Prostate gland (tissue), 2 donors: ENCODE results near the gene TMEM253.

Source experiments
- POLR2AphosphoS5 ChIP-seq: sonication (generic); formaldehyde crosslinking; IDR thresholded peaks from one replicate; pipeline ENCODE4 v1.6.1; 2017; ENCODE audit warnings: antibody characterized with exemption
- TF ChIP-seq, protein P1 (sequence below), 4 experiments: fragments of 200-600 bp in 2 of 4; fragments of 450-650 bp in 2 of 4; sonication (generic) in 2 of 4; IDR thresholded peaks; 1 replicate in 3 of 4; 2 replicates in 1 of 4; pipeline ENCODE4 v1.5.1; 2016 to 2019; ENCODE audit warnings: antibody characterized with exemption in 4 of 4, mild to moderate bottlenecking in 2 of 4, moderate library complexity in 2 of 4

DNA sequence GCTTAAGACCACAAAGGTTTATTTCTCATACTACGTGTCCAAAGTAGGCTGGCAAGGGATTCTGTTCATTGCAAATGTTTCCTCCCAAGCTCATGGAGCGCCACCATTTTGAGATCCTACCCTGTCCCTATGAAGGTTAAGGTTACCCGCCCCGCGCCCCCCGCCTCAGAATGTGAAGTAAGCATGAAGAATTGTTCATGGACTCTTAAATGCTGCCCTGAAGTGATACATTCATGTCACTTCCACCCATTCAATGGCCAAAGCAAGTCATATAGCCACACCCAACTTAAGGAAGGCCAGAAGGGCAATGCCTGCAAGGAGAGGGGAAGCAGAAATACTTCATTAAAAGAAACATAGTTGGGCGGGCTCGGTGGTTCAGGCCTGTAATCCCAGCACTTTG lies 4.2 kb downstream of the TMEM253 start:
- TF ChIP-seq, protein P1, sequence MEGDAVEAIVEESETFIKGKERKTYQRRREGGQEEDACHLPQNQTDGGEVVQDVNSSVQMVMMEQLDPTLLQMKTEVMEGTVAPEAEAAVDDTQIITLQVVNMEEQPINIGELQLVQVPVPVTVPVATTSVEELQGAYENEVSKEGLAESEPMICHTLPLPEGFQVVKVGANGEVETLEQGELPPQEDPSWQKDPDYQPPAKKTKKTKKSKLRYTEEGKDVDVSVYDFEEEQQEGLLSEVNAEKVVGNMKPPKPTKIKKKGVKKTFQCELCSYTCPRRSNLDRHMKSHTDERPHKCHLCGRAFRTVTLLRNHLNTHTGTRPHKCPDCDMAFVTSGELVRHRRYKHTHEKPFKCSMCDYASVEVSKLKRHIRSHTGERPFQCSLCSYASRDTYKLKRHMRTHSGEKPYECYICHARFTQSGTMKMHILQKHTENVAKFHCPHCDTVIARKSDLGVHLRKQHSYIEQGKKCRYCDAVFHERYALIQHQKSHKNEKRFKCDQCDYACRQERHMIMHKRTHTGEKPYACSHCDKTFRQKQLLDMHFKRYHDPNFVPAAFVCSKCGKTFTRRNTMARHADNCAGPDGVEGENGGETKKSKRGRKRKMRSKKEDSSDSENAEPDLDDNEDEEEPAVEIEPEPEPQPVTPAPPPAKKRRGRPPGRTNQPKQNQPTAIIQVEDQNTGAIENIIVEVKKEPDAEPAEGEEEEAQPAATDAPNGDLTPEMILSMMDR (IDR thresholded peaks at IDR 0.05): no peak
- no peak for TF ChIP-seq POLR2AphosphoS5
